ENCODE data around the gene ABCA10.

DNA sequence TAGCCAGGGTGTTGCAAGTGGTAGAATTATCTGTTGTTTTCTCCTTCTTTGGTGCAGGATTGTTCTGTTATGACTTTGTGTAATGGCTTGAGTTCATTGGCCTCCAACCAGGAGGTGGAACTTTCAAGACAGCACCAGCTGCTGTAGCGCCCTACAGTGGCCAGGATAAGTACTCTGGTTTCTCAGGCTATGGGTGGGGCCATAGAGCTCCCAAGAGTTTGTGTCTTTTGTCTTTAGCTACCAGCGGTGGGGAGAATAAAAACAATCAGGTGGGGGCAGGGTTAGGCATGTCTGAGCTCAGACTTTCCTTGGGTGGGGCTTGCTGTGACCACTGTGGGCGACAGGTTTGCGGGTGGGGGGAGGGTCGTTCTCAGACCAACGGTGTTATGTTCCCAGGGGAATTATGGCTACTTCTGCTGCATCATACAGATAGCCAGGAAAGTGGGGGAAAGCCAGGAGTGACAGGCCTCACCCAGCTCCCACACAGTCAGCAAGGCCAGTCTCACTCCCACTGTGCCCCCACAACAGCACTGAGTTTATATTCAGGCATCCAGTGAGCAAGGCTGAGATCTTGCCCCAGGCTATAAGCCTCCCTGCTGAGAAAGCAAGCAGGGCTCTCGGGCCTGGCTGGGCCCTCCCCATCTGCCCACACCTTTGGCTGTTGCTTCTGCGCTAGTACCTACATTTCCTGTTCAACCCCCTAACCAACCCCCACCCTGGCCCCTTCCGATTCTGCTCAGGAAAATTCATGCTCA lies 15.4 kb downstream of the ABCA10 start:
- TF ChIP-seq POLR2A (IDR thresholded peaks at IDR 0.05; ENCODE audit: low read length) = no peak
- TF ChIP-seq GATA1 (IDR thresholded peaks at IDR 0.05; ENCODE audit: low read depth, low read length) = no peak
